NCI-H446 treated with DMSO at 0.1 percent for 48 hours (cell line): ENCODE data around the gene CDKN1C.

Experiments used
- DNase-seq: peaks from one replicate; lab custom pipeline; 2025; lab: John Stamatoyannopoulos, UW

The CDKN1C gene

DNA sequence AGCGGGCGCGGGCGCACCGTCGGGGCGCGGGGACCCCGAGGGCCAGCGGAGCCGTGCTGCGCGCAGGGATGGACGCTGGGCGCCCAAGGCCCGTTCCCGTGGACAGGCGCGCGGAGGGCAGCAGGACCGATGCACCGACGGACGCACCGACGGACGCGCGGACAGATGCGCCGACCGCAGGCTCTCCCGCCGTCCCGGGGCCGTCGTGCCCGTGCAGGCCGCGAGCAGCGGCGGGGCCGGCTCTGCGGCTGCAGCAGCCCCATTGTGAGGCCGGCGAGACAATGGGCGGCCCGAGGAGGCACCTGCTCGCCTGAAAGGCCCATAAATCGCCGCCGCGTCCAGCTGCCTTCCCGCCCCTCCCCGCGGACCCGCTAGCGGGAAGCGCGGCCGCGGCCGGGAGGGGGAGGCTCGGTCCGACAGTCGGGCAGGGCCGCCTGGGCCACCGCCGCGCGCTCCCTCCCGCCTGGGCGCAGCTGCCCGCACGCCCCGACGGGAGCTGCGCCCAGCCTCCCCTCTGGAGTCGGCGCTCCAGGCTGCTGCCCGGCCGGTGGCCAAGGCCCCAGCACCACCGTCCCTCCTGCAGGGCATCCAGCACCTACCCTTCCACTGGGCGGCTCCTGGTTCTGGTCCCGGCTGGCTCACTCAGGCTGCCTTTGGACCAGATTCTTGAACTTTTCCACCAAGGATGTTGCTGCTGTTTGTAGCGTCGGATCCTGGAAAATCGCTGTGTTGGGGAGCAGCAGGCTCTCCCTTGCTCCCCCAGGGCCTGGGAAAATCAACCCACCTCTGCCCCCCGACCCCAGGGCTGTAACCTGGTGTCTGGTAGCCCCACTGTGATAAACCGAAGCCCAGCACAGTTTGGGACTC, 15.8 kb downstream of the CDKN1C start:
- DNase-seq = no peak

- DNase-seq = no peak
These were observed 16.4 kb downstream of the CDKN1C start for GRCh38 chr11:2869134-2869526.

DNA sequence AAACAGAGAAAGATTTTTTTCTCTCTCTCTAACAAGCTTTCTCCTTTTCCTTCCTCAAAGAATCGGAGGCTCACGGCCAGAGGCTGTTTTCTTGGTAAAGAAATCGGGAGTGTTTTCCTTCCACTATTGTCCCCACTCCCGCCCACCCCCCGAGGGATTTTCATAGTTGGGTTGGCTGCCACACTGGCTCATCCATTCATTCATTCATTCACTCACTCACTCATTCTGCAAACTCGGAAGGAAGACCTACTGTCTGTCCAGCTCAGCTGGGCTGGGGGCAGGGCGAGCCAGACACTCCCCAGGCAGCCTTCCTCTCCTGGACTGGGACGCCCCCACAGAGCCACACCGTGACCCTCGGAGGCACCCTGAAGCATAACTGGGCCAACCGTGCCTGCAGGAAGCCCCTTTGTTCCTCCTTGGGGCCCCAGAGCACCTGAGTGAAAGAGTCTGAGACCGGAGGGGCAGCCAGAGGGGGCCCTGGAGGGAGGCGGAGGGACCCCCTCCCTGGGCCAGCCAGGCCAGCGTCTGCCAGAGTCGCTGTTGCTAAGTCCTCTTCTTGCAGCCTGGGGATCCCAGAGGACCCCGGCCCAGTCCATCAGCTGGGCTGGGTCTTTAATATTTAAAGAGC, 17.0 kb downstream of the CDKN1C start:
- no peak for DNase-seq

DNA sequence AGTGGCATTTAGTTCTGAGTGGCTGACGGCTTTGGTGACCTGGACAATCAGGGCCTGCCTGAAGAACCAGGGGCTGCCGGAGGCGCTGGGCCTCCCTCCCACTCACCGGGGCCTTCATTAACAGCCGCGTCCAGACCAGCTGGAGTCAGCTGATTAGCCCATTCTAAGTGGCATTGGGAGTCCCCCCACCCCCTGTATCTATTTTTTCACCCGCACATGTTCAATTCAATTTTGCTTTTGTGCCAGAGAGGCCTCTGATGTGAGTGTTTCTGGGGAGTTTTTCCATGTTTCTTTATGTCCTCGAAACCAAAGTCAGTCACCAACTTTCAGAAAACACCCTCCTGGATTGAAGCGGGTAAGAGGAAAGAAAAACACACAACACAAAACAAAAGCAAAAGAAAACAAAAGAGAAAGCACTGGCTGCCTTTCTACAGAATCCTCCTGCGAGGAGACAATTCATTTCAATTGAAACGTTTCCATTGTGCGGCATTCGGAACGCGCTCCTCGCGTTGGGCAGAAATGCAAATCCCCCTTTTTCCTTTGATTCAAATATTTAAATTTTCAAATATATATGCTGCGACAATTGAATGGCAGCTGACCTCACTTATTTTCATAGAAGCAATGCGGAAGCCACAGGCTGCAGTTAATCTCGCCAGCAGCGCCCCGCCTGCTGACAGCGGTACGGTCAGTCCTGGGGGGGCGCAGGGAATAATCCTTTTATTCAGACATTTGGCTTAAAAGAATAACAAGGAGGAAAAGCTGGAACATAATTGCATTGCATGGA, 17.7 kb downstream of the CDKN1C start:
- no peak for DNase-seq

- DNase-seq = no peak
These were observed 18.4 kb downstream of the CDKN1C start for GRCh38 chr11:2867142-2867541.

GRCh38 chr11:2865922-2866577, 19.5 kb downstream of the CDKN1C start:
- DNase-seq = no peak

GRCh38 chr11:2864901-2865300, 20.7 kb downstream of the CDKN1C start:
- no peak for DNase-seq

DNA sequence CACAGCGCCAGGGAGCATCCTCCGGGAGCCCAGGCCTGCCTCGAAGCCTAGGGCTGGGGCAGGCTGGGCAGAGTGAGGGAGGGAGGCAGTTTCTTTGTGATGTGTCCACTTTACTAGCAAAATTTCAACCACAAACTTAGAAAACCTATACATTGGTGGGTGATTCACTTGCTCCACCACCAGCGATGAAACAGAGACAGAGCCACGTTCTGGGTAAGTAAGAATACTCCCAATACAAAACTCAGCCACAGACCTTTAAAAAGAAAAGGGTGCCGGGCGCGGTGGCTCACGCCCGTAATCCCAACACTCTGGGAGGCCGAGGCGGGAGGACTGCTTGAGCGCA, 22.3 kb downstream of the CDKN1C start:
- DNase-seq = no peak

DNA sequence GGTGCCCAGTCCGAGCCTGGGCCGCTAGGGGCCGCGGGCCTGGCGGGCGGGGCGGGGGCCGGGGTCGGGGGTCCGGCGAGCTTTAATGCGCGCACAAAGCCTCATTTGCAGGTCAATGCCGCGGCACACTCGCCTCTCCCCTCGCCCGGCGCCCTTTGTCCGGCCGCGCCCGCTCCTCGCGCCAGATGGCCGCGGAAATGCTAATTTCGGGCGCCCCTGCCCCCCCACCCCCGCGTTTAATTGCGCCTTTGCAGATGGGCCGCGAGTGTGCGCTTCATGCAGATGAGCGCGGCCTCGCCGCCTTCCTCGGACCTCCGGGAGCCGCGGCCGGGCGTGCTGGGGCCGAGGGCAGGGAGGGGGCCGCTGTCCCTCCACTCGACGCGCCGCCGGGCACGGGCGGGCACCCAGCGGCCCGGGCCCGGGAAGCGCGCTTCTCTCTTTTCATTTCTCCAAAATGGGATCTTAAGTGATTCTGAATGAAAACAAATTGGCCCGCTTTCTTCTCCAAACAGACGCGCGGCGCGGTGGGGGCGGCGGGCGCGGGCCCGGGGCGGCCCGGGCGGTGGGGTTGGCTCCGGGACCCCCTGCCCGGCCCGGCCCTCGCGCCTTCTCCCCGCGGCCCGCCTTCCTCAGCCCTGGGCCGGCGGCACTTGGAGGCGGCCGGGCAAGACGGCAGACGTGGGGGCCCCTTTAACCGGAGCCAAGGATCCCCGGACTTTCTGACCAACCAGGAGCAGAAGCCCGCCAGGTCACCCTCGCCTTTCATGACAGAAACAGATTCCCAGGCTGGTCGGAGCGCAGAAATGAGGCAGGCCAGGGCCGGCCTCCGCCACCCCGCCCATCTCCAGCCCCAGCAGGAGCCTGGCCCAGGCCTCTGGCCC, 22.9 kb downstream of the CDKN1C start:
- no peak for DNase-seq

GRCh38 chr11:2860636-2861035, 24.9 kb downstream of the CDKN1C start:
- no peak for DNase-seq

- no peak for DNase-seq
These were observed 25.9 kb downstream of the CDKN1C start for GRCh38 chr11:2859699-2860037.

GRCh38 chr11:2858995-2859698, 26.4 kb downstream of the CDKN1C start:
- no peak for DNase-seq

DNA sequence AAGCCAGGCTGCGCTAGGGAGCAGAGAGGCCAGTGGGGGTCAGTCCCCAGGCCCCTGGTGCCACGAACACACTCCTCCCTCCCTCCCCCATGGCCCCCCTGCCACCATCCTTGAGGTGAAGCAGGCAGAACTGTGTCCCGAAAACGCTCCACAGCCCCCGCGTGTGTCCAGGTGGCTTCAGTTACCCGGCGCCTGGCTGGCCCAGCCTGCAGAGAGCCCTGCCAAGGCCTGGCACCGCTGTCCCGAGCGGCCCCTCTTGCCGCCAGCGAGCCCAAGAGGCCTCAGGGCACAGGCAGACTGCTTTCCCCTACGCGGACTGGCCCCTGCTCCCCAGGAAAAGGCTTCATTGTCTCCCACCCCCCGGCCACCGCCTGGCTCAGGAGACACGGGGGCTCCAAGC, 27.7 kb downstream of the CDKN1C start:
- DNase-seq = no peak

DNA sequence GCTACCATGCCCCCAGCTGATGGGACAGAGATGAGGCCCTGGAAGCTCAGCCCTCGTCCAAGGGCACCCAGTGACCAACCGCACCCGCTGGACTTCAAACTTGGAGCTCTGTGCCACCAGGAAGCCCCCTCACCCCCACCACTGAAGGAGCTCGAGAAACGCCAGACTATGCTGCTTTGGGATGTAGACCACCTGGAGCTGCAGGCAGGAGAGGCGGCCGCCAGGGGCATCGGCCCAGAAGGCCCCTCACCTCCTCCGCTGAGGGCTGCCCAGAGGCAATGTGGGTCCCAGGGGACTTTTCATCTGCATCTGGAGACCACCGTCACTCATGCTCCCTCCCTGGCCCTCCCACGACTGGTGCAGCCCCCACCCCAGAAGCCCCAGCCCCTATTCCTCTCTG, 28.3 kb downstream of the CDKN1C start:
- DNase-seq = no peak

- DNase-seq = no peak
These were observed 30.4 kb downstream of the CDKN1C start for GRCh38 chr11:2855162-2855561.

DNA sequence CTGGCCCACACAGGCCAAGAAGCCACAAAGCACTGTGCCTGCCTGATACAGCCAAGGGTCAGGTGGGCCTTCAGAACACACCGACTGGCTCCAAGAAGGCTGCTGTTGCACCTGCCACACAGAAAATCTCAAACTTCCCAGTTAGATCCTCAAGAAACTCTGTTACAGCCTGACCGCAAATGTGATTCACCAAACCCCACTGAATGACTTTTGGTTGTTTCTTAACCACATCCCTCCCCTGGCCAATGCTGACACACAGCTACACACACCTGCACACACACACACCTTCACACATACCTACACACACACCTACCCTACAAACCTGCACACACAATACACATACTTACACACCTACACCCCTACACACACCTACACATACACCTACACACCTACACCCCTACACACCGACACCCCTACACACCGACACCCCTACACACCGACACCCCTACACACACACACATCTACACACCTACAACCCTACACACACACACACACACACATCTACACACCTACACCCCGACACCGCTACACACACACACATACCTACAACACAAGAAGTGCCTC, 31.5 kb downstream of the CDKN1C start:
- DNase-seq = no peak

- no peak for DNase-seq
These were observed 32.2 kb downstream of the CDKN1C start for GRCh38 chr11:2853401-2853800.

- DNase-seq = no peak
These were observed 35.4 kb downstream of the CDKN1C start for GRCh38 chr11:2849994-2850770.

- DNase-seq = no peak
These were observed 37.1 kb downstream of the CDKN1C start for GRCh38 chr11:2848497-2848896.

DNA sequence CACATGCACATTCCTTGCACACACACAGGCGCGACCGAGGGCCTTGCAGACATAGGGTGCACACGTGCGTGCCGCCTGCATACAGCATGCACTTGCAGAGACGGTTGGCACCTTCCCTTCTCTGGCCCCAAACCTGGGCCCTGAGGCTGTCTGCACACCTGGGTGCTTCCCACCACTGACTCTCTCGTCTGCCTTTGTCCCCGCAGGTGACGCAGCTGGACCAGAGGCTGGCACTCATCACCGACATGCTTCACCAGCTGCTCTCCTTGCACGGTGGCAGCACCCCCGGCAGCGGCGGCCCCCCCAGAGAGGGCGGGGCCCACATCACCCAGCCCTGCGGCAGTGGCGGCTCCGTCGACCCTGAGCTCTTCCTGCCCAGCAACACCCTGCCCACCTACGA, 38.0 kb downstream of the CDKN1C start:
- DNase-seq = no peak
